Brain microvascular endothelial cell (primary cell): ENCODE measurements around the gene PDE9A.
"Not testable (repeated sequence)": the region's sequence is repeated elsewhere in the genome, so short reads cannot be mapped to it uniquely, and the experiment has no call there.

Experiments
- DNase-seq: peaks from one replicate; pipeline ENCODE4 v3.0.0-alpha.2; 2020
- H3K27ac ChIP-seq: fragments of 250-450 bp; sonication (Bioruptor Pico); 2 replicates; pipeline ENCODE4 v1.5.1; 2020; ENCODE audit warnings: mild to moderate bottlenecking, moderate library complexity
- H3K27me3 ChIP-seq: fragments of 250-450 bp; sonication (Bioruptor Pico); replicated peaks from 2 replicates; pipeline ENCODE4 v1.5.1; 2020; ENCODE audit warnings: mild to moderate bottlenecking
- H3K36me3 ChIP-seq: fragments of 250-450 bp; sonication (Bioruptor Pico); replicated peaks from 2 replicates; pipeline ENCODE4 v1.5.1; 2020; ENCODE audit warnings: mild to moderate bottlenecking
- H3K4me3 ChIP-seq: 2 replicates; pipeline ENCODE4 v1.5.1; 2011; ENCODE audit warnings: low read depth, mild to moderate bottlenecking, control low read depth, low read length, moderate library complexity
- in situ Hi-C: cut with HindIII; loops from 2 replicates; pipeline ENCODE4 v1.10.0; 2017; ENCODE audit warnings: low sequenced_read_pairs, low pct_ligation_motif_present
- TF ChIP-seq, protein P1 (sequence below): IDR thresholded peaks from 2 replicates; pipeline ENCODE4 v1.5.1; 2011; ENCODE audit warnings: low read depth, mild to moderate bottlenecking, moderate library complexity, low read length, control low read depth, inconsistent platforms; ENCODE audit errors: missing control alignments

PDE9A gene

DNA sequence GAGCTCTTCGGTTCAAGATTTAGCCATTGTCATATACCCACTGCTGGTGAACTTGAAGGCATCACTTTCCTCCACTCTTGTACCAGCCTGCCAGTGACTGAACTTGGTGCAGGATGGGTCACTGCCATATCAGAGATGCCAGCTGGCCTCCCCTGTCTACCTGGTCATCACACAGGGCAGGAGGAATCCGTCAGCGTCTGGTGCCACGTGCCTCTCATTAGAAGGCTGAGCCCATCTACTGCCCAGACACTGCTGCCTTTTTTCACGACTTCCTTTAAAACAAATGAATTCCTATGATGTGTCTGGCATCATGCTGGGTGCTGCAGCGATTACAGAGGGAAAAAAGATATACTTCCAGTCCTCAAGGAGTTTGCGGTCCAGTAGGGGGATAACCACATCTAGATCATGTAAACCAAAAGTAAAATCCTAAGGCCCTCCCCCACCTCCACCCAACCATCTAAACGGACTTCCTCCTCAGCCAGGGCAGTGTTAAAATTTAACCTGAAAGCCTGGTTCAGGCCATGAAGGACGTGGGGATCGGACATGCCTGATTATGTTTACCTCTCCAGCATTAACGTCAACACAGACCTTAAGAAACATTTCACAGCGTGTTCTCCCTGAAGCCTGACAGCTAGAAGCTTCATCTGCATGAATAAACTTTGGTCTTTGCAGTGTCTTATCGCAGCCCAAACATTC is 29.2 kb upstream of the PDE9A start:
- no peak for DNase-seq
- H3K27ac ChIP-seq: no peak overlapping the region
- TF ChIP-seq, protein P1, sequence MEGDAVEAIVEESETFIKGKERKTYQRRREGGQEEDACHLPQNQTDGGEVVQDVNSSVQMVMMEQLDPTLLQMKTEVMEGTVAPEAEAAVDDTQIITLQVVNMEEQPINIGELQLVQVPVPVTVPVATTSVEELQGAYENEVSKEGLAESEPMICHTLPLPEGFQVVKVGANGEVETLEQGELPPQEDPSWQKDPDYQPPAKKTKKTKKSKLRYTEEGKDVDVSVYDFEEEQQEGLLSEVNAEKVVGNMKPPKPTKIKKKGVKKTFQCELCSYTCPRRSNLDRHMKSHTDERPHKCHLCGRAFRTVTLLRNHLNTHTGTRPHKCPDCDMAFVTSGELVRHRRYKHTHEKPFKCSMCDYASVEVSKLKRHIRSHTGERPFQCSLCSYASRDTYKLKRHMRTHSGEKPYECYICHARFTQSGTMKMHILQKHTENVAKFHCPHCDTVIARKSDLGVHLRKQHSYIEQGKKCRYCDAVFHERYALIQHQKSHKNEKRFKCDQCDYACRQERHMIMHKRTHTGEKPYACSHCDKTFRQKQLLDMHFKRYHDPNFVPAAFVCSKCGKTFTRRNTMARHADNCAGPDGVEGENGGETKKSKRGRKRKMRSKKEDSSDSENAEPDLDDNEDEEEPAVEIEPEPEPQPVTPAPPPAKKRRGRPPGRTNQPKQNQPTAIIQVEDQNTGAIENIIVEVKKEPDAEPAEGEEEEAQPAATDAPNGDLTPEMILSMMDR: no peak
- H3K4me3 ChIP-seq: no peak overlapping the region
- H3K36me3 ChIP-seq: no peaks in the 10 kb centered on the region
- H3K27me3 ChIP-seq: peaks cover 4% of the 10 kb centered on the region
- in situ Hi-C loops: no loop called here

DNA sequence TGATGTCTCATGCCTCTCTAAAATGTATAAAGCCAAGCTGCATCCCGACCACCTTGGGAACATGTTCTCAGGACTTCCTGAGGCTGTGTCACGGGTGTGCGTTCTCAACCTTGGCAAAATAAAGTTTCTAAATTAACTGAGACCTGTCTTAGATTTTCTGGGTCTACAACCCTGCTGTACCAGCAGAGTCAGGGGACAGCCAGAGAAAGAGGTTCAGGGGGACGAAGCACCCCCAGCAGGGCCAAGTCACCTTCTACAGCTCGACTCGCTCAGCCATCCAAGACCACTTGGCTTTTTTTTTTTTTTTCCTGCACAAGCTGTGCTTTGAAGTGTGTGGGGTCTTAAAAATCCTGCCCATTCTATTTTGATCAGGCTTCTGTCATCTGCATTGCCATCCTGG is 28.5 kb upstream of the PDE9A start:
- TF ChIP-seq, protein P1: no peak
- in situ Hi-C loops: no loop called here
- H3K4me3 ChIP-seq: no peak overlapping the region

DNA sequence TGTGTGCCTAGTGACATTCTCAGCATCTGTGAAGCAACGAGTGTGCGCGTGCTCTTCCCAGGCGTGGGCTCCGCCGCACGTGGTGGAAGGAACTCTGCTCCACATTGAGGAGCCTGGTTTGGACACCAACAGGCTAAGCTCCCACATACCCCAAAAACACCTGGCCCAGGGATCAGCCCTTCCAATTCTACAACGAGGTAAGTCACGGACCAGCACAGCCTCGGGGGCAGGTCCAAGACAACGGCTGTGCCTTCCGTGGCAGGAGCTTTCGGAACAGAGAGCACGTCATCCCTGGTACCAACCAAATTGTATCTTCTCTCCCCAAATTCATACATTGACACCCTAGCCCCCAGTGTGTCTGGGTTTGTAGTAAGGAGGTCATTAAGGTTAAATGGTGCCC is 27.2 kb upstream of the PDE9A start:
- Histone ChIP-seq H3K4me3 (no peak overlapping the region), H3K27me3 (peaks cover 4% of the 10 kb centered on the region), H3K36me3 (no peaks in the 10 kb centered on the region), H3K27ac (no peak overlapping the region)
- TF ChIP-seq, protein P1: no peak
- in situ Hi-C loops: no loop called here
- no peak for DNase-seq

More for the DNA sequence above, 28.5 kb upstream of the PDE9A start:
- Histone ChIP-seq H3K27ac (no peak overlapping the region), H3K27me3 (peaks cover 3% of the 10 kb centered on the region), H3K36me3 (no peaks in the 10 kb centered on the region)
- DNase-seq: no peak

DNA sequence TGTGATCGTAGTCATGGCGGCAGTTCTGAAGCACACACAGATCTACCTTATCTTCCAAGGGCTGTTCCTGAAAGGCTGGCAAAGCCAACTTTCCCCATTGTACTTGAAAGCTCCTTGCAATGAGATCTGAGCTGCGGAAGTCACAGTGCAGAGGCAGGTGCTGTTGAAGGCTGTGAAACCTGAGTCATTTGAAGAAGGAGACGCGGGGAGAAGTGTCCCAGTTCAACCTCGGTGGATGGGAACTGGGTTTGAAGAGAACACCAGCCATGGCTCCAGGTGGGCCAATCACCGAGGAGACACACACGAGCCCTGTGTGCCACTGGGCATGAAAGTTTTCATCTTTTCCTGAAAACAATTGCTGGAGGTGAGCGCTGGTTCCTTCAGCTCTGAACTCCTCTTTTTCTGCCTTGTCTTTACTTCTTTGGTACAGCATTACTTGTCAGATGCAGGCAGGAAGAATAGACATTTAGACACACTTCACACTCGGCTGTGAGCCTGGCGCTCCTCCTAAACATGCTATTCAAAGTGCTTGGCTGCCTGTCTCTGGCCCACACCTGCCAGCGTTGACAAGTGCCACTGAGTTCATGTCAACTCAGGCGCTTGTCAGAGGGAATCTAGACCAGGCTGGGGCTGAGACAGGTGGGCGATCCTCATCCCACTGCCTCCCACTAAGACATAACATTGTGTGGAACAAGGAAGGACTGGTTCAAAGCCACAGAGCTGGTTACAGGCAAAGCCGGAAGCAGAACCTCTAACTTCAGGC is 25.7 kb upstream of the PDE9A start:
- H3K36me3 ChIP-seq: no peaks in the 10 kb centered on the region
- DNase-seq: no peak
- peaks cover 4% of the 10 kb centered on the region for H3K27me3 ChIP-seq
- in situ Hi-C loops: no loop called here
- no peak overlapping the region for H3K4me3 ChIP-seq
- TF ChIP-seq, protein P1: no peak
- H3K27ac ChIP-seq: no peak overlapping the region

DNA sequence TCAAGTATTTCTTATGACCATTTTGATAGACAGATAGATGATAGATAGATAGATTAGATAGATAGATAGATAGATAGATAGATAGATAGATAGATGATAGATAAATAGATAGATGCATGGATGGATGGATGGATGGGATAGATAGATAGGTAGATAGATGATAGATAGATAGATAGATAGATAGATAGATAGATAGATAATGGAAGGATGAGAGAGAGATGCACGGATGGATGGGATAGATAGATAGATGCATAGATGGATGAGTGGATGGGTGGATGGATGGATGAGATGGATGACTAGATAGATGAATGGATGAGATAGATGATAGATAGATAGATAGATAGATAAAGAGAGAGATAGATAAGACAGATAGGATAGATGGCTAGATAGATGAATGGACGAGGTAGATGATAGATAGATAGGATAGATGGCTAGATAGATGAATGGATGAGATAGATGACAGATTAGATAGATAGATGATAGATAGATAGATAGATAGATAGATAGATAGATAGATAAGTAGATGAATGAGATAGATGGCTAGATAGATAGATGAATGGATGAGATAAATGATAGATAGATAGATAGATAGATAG is 24.9 kb upstream of the PDE9A start:
- H3K4me3 ChIP-seq, H3K27ac ChIP-seq, in situ Hi-C loops, H3K36me3 ChIP-seq, H3K27me3 ChIP-seq, DNase-seq: not testable (repeated sequence)

DNA sequence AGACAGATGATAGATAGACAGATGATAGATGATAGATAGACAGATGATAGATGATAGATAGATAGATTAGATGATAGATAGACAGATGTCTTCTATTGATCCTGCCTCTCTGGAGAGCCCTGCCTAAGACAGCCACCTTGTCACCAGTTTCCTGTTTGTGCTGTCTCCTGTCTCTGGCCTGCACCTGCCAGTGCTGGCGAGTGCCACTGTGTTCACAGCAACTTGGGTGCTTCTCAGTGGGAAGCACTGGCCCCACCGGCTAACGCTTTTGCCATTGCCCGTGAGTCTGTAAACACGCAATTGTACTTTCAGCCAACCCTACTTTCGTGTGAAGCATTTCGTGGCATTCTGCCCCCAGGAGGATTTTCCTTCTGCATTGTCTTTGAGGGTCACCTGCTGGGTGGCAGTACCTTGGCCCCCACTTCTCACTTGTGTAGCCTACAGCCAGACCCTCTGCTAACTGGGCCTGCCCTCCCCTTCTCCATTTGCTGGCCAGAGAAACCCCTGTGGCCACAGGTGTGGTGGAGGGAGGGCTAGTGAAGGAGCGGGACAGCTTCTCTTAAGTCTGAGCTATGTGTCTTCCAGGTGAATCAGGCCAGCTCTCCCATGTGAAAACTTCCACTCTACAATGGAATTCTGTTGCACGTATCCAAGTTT is 23.4 kb upstream of the PDE9A start:
- Histone ChIP-seq H3K27ac (no peak overlapping the region), H3K36me3 (no peaks in the 10 kb centered on the region), H3K4me3 (no peak overlapping the region), H3K27me3 (peaks cover 4% of the 10 kb centered on the region)
- DNase-seq: no peak
- in situ Hi-C loops: no loop called here
- TF ChIP-seq, protein P1: no peak
